ENCODE results near the gene CGB8. TPM values are rescaled to one million over a fixed set of nuclear protein-coding genes. Genes with fewer than 3 reads are reported as not detected.

CGB8 gene
- total RNA-seq, 1 donor from 2014 or later, result 9.4 TPM

DNA sequence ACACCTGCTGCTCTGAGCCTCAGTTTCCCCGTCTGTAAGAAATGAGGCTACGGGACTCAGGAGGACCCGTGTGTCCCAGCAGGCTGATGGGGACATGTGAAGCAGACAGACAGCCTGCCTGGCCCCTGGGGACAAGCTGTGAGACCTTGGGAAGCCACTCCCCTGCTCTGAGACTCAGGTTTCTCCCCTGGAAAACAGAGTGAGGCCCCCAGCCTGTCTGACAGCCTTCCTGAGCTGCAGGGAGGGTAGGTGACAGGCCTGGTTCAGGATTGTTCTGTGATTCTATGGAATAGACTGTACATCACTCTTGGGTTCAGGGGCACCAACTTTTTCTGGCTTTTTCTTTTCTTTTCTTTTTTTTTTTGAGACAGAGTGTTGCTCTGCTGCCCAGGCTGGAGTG lies 18.6 kb upstream of the CGB8 start:
- Mint-ChIP-seq H3K4me3 (ENCODE audit: unreplicated experiment) (peak overlapping the region; percentile 41), H3K4me1 (ENCODE audit: low read depth, unreplicated experiment) (peaks cover 16% of the 10 kb centered on the region), H3K27me3 (ENCODE audit: low read depth, unreplicated experiment) (peaks cover 8% of the 10 kb centered on the region), H3K9me3 (ENCODE audit: unreplicated experiment) (peaks cover 14% of the 10 kb centered on the region), H3K36me3 (ENCODE audit: low read depth, unreplicated experiment) (peaks cover 22% of the 10 kb centered on the region), H3K27ac (ENCODE audit: unreplicated experiment) (peak overlapping the region; percentile 47)
- Histone ChIP-seq H3K4me1 (ENCODE audit: insufficient read depth, low read length) (peaks cover 21% of the 10 kb centered on the region), H3K27me3 (ENCODE audit: insufficient read depth, low read length) (no peaks in the 10 kb centered on the region), H2AFZ (ENCODE audit: low read depth, low read length) (no peak overlapping the region), H4K20me1 (ENCODE audit: insufficient read depth, low read length) (peaks cover 30% of the 10 kb centered on the region), H3K27ac (ENCODE audit: low read depth, low read length) (no peak overlapping the region), H3K79me2 (ENCODE audit: insufficient read depth, low read length) (no peaks in the 10 kb centered on the region), H3K9ac (ENCODE audit: low read length) (no peak overlapping the region), H3K4me2 (ENCODE audit: low read length) (no peak overlapping the region), H3K4me3 (ENCODE audit: insufficient read depth, low read depth, low read length) (no peak overlapping the region), H3K36me3 (ENCODE audit: insufficient read depth, low read length) (no peaks in the 10 kb centered on the region), H3K9me3 (ENCODE audit: insufficient read depth, low read depth, low read length) (peaks cover 8% of the 10 kb centered on the region)
- no peak for TF ChIP-seq CTCF (IDR thresholded peaks at IDR 0.05; ENCODE audit: insufficient read depth, low read depth, low read length)
- TF ChIP-seq EZH2 (IDR thresholded peaks at IDR 0.05; ENCODE audit: insufficient read depth, low read length), result no peak
- no peak for DNase-seq (ENCODE audit: low read depth)
- no peak for FAIRE-seq

DNA sequence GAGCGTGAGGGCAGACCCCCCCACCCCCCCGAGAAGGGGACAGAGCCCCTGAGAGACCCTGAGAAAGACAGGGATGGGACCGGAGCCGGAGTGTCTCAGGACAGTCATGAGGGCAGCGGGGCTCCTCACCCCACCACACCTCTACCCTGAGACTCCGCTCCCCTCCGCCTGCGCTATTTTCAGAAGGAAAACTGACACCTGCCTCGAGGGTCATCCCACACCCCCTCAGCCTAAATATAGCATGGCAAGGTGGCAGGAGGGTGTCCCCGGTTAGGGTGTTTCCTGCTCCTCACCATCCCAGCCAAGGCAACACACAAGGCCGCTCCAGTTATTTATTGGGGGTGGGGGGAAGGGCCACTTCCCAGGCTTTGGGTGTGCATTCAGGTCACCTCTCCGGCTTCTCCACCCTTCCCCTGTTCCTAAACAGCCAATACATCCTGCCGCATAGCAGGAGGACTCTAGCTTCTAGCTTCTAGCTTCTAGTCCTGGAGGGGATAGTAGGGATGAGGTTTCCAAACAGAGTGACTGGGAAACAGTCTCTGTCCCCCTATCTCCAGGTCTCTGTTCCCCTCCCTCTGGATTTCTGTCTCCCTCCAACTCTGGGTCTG lies 17.1 kb upstream of the CGB8 start:
- Histone ChIP-seq H3K4me1 (ENCODE audit: insufficient read depth, low read length) (peaks cover 21% of the 10 kb centered on the region), H3K9ac (ENCODE audit: low read length) (no peak overlapping the region), H3K36me3 (ENCODE audit: insufficient read depth, low read length) (no peaks in the 10 kb centered on the region), H3K9me3 (ENCODE audit: insufficient read depth, low read depth, low read length) (peaks cover 8% of the 10 kb centered on the region), H4K20me1 (ENCODE audit: insufficient read depth, low read length) (peaks cover 44% of the 10 kb centered on the region), H3K27me3 (ENCODE audit: insufficient read depth, low read length) (no peaks in the 10 kb centered on the region), H3K4me3 (ENCODE audit: insufficient read depth, low read depth, low read length) (no peak overlapping the region), H3K4me2 (ENCODE audit: low read length) (no peak overlapping the region), H3K27ac (ENCODE audit: low read depth, low read length) (no peak overlapping the region), H3K79me2 (ENCODE audit: insufficient read depth, low read length) (peaks cover 9% of the 10 kb centered on the region), H2AFZ (ENCODE audit: low read depth, low read length) (no peak overlapping the region)
- H3K27me3 Mint-ChIP-seq (ENCODE audit: low read depth, unreplicated experiment), result peaks cover 8% of the 10 kb centered on the region
- peak overlapping the region; percentile 74 for H3K4me3 Mint-ChIP-seq (ENCODE audit: unreplicated experiment)
- peaks cover 18% of the 10 kb centered on the region for H3K4me1 Mint-ChIP-seq (ENCODE audit: low read depth, unreplicated experiment)
- FAIRE-seq, result no peak
- peak overlapping the region; percentile 80 for H3K27ac Mint-ChIP-seq (ENCODE audit: unreplicated experiment)
- DNase-seq (ENCODE audit: low read depth), result no peak
- peaks cover 14% of the 10 kb centered on the region for H3K9me3 Mint-ChIP-seq (ENCODE audit: unreplicated experiment)
- no peak for TF ChIP-seq EZH2 (IDR thresholded peaks at IDR 0.05; ENCODE audit: insufficient read depth, low read length)
- TF ChIP-seq CTCF (IDR thresholded peaks at IDR 0.05; ENCODE audit: insufficient read depth, low read depth, low read length), result no peak
- peaks cover 18% of the 10 kb centered on the region for H3K36me3 Mint-ChIP-seq (ENCODE audit: low read depth, unreplicated experiment)
